DMS 273 treated with DMSO at 0.1 percent for 48 hours (cell line): ENCODE data around the gene EHBP1L1.

ENCODE experiments used
- DNase-seq: peaks from one replicate; lab custom pipeline; 2025; lab: John Stamatoyannopoulos, UW

The EHBP1L1 gene

GRCh38 chr11:65546217-65546958 is 29.5 kb upstream of the EHBP1L1 start:
- DNase-seq = no peak

DNA sequence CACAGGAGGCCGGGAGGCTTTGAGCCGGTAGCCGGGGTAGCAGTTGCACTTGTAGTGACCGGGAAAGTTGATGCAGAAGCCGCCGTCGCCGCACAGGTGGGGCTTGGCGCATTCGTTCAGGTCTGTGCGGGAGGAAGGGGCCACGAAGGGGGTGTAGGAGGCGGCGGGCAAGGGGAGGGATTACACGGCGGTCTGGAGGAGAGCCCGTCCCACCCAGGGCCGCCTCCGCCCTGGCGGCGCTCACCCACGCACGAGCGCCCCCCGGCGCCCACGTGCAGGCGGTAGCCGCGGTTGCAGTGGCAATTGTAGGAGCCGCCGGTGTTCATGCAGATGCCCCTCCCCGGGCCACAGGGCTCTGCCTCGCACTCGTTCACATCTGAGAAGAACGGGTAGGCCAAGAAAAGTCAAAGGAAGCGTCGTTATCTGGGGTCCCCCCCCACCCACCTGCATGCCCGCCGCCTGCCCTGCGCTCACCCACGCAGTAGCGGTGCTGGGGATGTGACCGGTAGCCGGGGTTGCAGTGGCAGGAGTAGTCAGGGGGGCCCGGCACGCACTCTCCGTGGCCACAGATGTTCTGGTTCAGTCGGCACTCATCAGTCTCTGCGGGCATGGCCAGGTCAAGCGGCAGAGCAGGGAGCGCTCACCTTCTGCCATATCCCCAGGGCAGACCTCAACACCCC is 28.3 kb upstream of the EHBP1L1 start:
- no peak for DNase-seq

GRCh38 chr11:65548395-65548794 is 27.5 kb upstream of the EHBP1L1 start:
- no peak for DNase-seq

- DNase-seq = no peak
Observed at GRCh38 chr11:65549096-65549495, 26.8 kb upstream of the EHBP1L1 start.

DNA sequence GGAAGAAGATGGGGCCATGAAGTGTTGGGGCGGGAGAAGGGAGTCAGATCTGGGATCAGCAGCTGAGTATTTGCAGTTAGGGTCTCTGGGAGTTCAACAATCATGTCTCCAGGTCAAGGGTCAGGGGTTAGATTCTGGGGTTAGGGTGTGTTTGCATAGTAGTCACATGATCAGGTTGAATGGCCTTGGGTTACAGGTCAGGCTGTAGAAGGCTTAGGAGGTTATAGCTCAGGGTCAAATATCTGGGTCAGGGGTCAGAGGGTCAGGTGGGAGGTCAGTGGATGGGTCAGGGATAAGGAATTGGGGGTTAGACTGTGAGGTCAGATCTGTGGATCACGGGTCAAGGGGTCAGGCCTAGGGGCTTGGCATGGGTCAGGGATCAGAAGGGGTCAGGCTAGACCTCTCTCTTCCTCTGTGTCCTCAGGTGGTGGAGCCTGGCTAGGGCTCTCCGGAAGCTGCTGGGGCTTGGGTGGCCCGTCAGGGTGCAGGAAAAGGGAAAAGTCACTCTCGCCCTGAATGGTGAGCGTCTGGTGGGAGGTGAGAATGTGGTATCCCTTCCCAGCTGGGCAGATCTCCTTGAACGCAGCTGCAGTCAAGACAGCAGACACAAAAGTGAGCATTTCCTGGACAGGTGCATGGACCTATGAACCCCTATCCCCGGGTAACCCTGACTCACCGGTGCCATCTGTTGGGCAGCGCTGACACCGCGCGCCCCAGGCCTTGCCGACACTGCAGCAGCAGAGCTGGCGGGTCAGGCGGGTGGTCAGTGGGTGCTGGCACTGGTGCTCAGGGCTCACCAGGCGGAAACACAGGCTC is 24.1 kb upstream of the EHBP1L1 start:
- DNase-seq = no peak

DNA sequence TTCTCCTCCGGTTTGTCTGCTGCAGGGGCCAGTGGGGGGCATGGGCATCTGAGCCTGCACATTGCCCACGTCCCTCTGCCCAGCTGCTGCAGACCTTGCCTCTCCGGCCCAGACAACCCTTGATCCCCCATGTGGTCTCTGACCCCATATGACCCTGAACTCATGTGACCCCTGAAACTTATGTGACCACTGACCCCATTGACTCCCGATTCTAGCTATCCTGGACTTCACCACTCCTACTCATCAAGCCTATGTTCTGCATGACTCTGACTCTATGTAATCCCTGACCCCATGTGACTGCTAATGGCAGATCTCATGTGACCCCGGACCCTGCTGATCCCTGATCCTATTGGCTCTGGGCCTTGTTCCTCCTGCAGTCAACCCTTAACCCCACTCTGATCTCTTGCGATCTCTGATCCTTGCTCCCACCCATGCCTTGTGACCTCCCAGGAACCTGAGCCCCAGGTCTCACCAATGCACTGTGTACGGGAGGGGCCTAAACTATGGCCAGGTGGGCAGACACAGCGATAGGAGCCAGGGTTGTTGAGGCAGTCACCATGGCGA is 23.4 kb upstream of the EHBP1L1 start:
- no peak for DNase-seq

DNA sequence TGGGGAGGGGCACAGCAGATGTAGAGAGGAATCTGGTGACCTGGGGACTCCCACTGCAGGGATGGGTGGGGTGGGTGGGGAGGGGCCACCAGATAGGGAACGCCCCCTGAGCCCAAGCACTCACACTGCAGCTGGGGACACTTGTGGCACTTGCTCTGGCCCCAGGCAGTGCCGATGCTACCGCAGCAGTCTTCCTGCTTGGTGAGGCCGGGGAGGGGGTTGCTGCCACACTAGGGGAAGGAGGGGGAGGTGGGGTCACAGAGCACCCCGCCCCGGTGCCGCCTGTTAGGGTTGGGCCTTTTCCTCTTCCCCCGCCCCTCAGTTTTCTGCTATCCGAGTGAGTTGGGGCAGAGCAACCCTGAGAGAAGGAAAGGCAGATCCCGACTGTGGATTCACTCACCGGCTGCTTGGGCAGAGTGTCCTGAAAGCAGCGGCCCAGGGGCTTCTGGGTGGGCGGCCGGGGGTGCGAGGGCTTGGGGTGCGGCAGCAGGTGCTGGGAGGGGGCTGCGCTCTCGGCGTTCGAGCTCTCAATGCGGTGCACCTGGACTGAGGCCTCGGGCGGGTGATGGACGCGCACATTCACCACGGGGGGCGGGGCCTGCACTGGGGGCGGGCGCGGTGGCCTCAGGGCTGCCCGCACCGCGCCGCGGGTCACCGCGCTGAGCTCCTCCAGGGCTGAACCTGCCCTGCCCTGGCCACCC is 22.4 kb upstream of the EHBP1L1 start:
- DNase-seq = no peak

DNA sequence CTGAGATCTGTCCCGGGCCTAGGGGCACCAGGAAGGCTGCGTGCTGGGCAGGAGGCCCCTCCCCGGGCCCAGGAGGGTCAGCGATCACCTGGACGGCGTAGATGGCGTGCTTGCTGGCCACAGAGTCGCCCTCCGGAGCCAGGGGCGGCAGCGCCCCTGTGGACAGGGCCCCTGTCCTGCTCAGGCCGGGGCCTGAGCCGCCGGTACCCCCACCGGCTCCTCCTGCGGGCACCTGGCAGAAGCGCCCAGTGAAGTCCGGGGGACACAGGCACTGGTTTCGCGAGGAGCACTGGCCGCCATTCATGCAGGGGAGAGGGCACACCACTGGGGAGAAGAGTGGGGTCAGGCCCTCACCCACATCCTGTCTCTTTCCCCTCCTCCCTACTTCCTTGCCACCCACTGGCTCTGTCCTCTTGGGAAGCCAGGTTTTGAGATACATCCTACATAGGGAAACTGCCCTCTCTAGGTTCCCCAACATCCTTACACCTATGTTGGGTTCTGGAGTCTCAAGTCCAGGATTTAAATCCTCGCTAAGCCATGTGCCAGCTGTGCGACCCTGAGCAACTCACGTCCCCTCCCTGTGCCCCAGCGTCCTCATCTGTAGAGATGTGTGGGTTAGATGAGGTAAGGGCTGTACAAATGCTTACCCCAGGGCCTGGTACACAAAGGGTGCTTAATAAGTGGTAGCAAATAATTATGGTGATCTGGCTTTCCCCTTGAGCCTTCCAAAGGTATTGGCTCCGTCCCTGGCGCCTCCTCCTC is 21.6 kb upstream of the EHBP1L1 start:
- no peak for DNase-seq

- no peak for DNase-seq
Observed at GRCh38 chr11:65554842-65555430, 20.9 kb upstream of the EHBP1L1 start.

- DNase-seq = no peak
Observed at GRCh38 chr11:65555693-65556231, 20.1 kb upstream of the EHBP1L1 start.

DNA sequence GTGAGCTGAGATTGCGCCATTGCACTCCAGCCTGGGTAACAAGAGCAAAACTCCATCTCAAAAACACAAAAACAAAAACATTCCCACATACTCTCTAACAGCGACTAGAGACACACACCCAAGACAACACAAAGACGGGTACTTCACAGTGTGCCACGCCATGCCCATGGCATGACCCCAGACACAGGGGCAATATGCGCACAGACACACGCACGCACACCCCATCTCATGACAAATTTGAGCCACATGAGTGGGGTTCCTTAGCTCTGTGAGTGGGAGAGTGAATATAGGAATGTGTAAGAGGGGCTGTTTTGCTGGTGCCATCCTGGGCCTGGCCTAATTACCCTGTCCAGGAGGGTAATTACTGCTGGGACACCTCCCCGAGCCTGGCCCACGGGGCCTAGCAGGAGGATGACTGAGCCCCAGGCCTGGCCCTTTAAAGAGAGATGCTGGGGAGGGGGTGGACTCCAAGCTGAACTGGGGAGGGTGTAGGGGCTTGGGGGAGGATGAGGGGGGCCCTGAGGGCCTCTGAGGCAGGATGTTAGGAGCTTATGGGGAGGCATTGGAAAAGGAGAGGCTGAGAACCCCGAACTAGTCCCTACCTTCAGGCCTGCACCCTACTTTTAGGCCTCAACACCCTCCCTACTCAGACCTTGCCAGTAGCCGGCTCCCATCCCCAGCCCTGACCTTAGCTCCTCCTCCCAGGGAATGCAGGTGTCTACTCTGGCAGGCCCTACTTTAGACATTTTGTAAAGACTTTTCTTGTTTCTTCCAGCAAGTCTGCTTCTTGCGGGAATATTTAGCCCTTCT is 19.2 kb upstream of the EHBP1L1 start:
- no peak for DNase-seq

DNA sequence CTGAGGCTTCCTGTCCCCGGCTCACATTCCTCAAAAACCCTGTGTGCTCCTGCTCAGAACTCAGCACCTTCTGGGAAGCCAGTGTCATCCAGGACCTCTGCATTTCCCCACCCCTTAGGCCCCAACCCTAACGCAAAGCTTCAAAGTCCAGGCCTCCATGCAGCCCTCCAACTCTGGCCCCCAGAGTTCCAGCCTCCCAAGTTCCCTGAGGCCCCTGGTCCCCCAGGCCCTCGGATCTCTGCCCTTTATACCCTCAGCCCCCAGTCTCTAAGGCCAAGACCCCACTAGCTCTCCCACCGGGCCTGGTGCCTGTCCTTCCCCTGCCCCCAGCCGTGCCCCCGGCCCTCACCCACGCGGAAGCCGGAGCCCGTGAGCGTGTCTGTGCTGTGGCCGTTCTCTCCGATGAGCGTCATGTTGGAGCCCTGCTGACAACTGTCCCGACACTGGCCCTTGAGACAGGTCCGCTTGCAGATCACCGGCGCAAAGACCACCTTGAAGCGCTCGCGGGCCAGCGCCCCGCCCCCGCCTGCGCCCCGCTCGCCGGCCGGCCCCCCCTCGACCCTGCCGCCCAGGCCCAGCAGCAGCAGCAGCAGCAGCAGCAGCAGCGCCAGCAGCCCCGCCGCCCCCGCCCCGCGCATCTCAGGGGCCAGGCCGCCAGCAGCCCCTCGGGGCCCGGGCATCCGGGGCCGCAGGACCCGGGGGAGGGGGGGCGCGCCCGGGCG is 18.4 kb upstream of the EHBP1L1 start:
- DNase-seq = no peak

- DNase-seq = peak; percentile 10
Observed at GRCh38 chr11:65558002-65558929, 17.6 kb upstream of the EHBP1L1 start, which contains the start of gene LTBP3. LTBP3 (minus strand) TSS chr11:65558359; CDS start chr11:65557959, 400 bp downstream.

- DNase-seq = no peak
Observed at GRCh38 chr11:65558930-65559509, 16.8 kb upstream of the EHBP1L1 start.

DNA sequence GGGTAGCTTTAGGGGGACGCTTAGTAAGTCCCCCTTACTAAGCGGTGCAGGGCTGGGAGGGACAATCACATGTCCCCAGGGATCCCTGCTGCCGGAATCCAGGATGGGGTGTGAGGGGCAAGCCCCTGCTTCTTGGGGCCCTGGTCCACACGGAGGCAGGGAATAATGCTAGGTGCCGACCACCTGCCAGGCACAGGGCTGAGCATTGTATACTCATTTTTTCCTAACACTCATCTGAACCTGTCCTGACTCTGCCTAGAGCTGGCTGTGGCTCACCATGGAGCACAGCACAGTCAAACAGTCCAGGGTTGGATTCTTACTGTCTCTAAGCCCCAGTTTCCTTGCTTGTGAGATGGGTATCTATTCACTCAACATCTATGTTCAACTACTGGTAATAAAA is 16.3 kb upstream of the EHBP1L1 start:
- DNase-seq = no peak

DNA sequence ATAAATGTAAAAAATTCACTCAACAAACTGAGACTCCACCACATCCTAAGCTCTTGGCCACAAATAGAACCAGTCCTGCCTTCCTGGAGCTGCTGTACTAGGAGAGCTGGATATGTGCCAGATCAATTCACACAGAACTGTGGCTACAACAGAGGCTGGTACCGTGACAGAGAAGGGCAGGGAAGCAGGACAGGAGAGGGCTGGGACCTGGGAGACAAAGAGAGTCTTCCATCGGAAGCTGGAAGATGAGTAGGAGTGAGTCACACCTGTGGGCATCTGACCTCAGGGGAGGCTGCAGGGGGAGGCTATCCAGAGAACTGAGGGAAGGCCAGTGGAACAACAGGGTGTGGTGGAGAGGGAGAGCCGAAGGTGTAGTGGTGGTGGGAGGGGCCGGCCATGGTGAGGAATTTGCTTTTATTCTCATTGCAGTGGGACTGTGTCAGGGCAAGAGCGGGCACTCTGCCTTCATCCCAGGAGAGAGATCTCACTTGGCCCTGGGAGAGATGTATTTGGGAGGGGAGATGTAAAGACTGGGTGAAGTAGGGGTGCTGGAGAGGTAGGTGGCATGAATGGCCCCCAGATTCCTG is 15.8 kb upstream of the EHBP1L1 start:
- no peak for DNase-seq
